C4-2B (cell line): ENCODE measurements around the gene TGFBR3.

Experiments used
- H3K27ac ChIP-seq: fragments of 450-650 bp; 2 replicates; pipeline ENCODE4 v1.5.1; 2017
- ZFX ChIP-seq: fragments of 450-650 bp; IDR thresholded peaks from 2 replicates; pipeline ENCODE4 v1.6.1; 2017
- TF ChIP-seq, protein P1 (sequence below): fragments of 450-650 bp; conservative IDR thresholded peaks from 2 replicates; pipeline ENCODE4 v1.5.1; 2017; ENCODE audit warnings: mild to moderate bottlenecking

The TGFBR3 gene

DNA sequence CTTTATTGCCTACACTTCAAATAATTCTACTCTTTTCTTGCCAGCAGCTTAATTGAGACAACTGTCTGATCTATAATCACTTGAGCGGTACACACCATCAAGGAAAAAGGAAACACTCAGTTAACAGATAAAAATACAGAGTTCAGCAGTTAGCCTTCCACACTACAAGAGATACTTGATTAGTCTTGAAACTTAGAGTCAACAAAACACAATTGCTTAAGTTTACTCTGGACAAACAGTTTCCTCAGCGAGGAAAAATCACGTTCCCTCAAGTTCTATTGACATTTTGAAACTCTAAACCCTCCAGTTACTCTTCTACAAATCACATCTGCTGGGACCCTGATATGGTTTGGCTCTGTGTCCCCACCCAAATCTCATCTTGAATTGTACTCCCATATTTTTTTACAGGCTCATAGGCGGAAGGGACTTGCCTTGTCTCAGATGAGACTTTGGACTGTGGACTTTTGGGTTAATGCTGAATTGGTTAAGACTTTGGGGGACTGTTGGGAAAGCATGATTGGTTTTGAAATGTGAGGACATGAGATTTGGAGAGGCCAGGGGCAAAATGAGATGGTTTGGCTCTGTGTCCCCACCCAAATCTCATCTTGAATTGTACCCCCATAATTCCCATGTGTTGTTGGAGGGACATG is 244.9 kb downstream of the TGFBR3 start:
- H3K27ac ChIP-seq, result no peak overlapping the region
- TF ChIP-seq ZFX, result no peak
- TF ChIP-seq, protein P1, sequence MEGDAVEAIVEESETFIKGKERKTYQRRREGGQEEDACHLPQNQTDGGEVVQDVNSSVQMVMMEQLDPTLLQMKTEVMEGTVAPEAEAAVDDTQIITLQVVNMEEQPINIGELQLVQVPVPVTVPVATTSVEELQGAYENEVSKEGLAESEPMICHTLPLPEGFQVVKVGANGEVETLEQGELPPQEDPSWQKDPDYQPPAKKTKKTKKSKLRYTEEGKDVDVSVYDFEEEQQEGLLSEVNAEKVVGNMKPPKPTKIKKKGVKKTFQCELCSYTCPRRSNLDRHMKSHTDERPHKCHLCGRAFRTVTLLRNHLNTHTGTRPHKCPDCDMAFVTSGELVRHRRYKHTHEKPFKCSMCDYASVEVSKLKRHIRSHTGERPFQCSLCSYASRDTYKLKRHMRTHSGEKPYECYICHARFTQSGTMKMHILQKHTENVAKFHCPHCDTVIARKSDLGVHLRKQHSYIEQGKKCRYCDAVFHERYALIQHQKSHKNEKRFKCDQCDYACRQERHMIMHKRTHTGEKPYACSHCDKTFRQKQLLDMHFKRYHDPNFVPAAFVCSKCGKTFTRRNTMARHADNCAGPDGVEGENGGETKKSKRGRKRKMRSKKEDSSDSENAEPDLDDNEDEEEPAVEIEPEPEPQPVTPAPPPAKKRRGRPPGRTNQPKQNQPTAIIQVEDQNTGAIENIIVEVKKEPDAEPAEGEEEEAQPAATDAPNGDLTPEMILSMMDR, result no peak

DNA sequence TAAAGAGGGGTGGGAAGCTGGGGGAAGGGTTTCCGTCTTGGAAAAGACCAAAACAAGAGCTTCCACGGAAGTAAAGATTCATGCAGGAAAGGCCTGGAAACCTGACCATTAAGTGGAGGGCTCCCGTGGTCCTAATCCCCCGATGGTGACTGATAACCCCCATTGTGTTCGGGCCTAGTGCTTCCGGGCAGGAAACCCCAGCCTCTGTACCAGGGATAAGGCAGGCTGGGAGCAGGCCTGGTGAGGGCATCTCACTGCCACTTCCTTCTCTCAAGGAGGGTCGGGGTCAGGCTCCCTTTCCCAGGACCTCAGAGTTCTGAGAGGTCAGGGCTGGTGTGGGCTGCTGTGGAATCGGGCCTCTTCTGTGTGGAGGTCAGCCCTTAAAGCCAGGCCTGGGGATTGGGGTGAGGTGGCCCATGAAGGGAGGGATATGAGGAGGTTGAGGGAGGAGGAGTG is 248.4 kb downstream of the TGFBR3 start:
- no peak overlapping the region for H3K27ac ChIP-seq
- TF ChIP-seq, protein P1, result no peak
- TF ChIP-seq ZFX, result no peak

DNA sequence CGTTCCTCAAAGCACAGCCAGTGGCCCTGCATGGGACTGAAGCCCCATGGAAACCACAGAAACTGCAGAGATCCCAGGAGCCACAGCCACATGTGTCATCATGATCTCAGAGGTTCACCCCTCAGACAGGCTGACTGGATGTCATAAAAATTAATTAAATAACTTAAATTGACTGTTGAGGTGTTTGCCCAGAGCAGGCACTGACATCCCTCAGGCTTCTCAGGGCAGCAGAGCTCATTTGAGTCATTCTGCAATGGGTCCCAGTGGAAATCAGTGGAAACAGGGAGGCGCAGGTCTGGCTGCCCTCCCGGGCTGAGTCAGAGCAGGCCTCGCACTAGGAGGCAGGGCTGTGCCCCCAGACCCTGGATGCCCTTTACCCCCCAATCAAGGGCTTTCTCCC is 250.2 kb downstream of the TGFBR3 start:
- H3K27ac ChIP-seq, result no peak overlapping the region
- TF ChIP-seq ZFX, result no peak
- TF ChIP-seq, protein P1, result no peak

DNA sequence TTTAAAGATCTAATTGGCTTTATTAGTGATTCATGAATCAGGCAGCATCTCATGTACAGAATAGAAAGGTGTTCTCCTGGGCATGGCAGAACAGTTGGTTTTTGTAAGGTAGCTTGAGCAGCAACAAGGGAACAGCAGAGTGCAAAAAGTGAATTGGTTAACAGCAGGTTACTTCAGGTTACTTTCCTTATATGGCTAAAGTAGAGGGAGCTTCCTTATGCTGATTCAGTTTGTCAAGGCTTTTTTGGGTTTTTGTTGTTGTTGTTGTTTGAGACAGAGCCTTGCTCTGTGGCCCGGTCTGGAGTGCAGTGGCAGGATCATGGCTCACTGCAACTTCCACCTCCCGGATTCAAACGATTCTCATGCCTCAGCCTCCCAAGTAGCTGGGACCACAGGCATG is 252.5 kb downstream of the TGFBR3 start:
- no peak for TF ChIP-seq ZFX
- TF ChIP-seq, protein P1, result no peak

DNA sequence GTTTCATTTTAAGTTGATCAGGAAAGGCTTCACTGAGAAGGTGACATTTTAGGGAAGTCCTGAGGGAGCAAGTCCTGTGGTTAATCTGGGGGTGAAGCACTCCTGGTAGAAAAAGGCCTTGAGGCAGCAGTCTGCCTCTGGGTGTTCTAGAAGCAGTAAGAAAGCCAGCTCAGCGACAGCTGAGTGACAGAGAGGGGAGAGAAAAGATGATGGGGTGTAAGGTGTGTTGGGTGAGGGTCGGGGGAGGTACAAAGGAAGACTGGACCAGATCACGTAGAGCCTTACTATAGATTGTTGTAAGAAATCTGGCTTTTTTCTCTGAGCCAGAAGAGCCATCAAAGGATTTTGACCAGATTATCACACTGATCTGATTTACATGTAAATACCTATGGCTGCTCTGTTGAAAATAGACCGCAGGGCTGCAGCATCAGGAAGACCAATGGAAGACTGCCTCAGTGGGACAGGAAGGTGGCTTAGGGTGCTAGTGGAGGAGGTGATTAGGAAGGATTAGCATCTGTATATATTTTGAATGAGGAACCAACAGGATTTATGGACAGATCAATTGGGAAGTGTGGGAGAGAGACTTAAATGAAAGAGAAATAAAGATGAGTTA is 254.1 kb downstream of the TGFBR3 start:
- TF ChIP-seq ZFX, result no peak
- TF ChIP-seq, protein P1, result no peak
- no peak overlapping the region for H3K27ac ChIP-seq

More for the DNA sequence above, 252.5 kb downstream of the TGFBR3 start:
- no peak overlapping the region for H3K27ac ChIP-seq

DNA sequence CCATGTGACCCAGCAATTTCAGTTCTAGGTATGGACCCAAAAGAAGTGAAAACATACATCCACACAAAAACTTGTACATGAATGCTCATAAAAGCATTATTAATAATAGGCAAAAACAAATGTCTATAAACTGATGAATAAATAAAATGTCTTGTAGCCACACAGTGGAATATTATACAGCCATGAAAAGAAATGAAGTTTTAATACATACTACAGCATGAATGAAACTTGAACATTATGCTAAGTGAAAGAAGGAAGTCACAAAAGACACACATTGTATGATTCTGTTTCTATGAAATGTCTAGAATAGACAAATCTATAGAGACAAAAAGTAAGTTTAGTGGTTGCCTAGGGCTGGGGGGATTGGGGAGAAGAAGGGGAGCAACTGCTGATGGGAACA is 255.1 kb downstream of the TGFBR3 start:
- no peak for TF ChIP-seq ZFX
- H3K27ac ChIP-seq, result no peak overlapping the region
